Calu3 (cell line): ENCODE data around the gene RNASEH2C. TPM values are rescaled to one million over a fixed set of nuclear protein-coding genes. Genes with fewer than 3 reads are reported as not detected.
A peak's percentile ranks its signal among the peaks of the same experiment; 100 is the strongest.

ENCODE experiments used
- BruUV-seq: library from RNA; stranded (reverse); fragments of 400-500 nt; replicated peaks from 2 replicates; lab custom pipeline; 2021; lab: Mats Ljungman, UMichigan
- CTCF ChIA-PET: fragments of 300-600 bp; sonication (Branson Sonifier 250); formaldehyde crosslinking; loops from one replicate; lab custom pipeline; 2022; ENCODE audit warnings: antibody characterized with exemption; lab: Charles Lee
- DNase-seq: peaks from one replicate; pipeline ENCODE4 v3.0.0; 2022
- H3K27ac Mint-ChIP-seq: one replicate; pipeline ENCODE4 v1.8.0; 2022; ENCODE audit warnings: mixed read lengths; ENCODE audit not compliant: unreplicated experiment
- H3K27me3 Mint-ChIP-seq: one replicate; pipeline ENCODE4 v1.8.0; 2022; ENCODE audit warnings: mixed read lengths; ENCODE audit not compliant: unreplicated experiment
- H3K36me3 Mint-ChIP-seq: one replicate; pipeline ENCODE4 v1.8.0; 2022; ENCODE audit warnings: mild to moderate bottlenecking, moderate library complexity, mixed read lengths; ENCODE audit not compliant: insufficient read depth, unreplicated experiment
- H3K4me1 Mint-ChIP-seq: one replicate; pipeline ENCODE4 v1.8.0; 2022; ENCODE audit warnings: mild to moderate bottlenecking, low read depth, mixed read lengths; ENCODE audit not compliant: unreplicated experiment
- H3K4me3 Mint-ChIP-seq: one replicate; pipeline ENCODE4 v1.8.0; 2022; ENCODE audit warnings: mild to moderate bottlenecking, low read depth, moderate library complexity, mixed read lengths; ENCODE audit not compliant: unreplicated experiment
- H3K9me3 Mint-ChIP-seq: one replicate; pipeline ENCODE4 v1.8.0; 2022; ENCODE audit warnings: low read depth, mixed read lengths; ENCODE audit not compliant: unreplicated experiment
- CTCF ChIP-seq: fragments of 200-600 bp; IDR thresholded peaks from one replicate; pipeline ENCODE4 v1.8.0; 2022; ENCODE audit warnings: antibody characterized with exemption; ENCODE audit not compliant: unreplicated experiment
- intact Hi-C: fragments of 100-400 bp; cut with micrococcal nuclease; formaldehyde crosslinking; loops from one replicate; pipeline ENCODE4 v1.10.0; 2022; ENCODE audit not compliant: unreplicated experiment
- total RNA-seq: library from RNA; stranded (reverse); gene quantifications from 2 replicates; pipeline ENCODE4 v1.2.3, GENCODE V29; 2022

The RNASEH2C gene
- total RNA-seq, 1 experiment from 2014 or later, result 28.2 TPM

GRCh38 chr11:65718964-65719492 lies 1.6 kb downstream of the RNASEH2C start:
- no TSS peak for BruUV-seq
- no peak for TF ChIP-seq CTCF
- Mint-ChIP-seq H3K4me3 (peak overlapping the region; percentile 76), H3K27ac (peak overlapping the region; percentile 67), H3K27me3 (no peaks in the 10 kb centered on the region), H3K36me3 (peaks cover 57% of the 10 kb centered on the region), H3K9me3 (no peaks in the 10 kb centered on the region), H3K4me1 (peaks cover 11% of the 10 kb centered on the region)
- intact Hi-C loops, result no loop called here
- CTCF ChIA-PET, result no interaction called here
- no peak for DNase-seq

- no TSS peak for BruUV-seq
- Mint-ChIP-seq H3K4me3 (peak overlapping the region; percentile 76), H3K36me3 (peaks cover 62% of the 10 kb centered on the region), H3K27me3 (no peaks in the 10 kb centered on the region), H3K9me3 (no peaks in the 10 kb centered on the region), H3K4me1 (peaks cover 15% of the 10 kb centered on the region), H3K27ac (peak overlapping the region; percentile 67)
- DNase-seq, result no peak
- no peak for TF ChIP-seq CTCF
- intact Hi-C loops, result no loop called here
- CTCF ChIA-PET, result no interaction called here
Observed at GRCh38 chr11:65718531-65718930, 2.1 kb downstream of the RNASEH2C start.

- no peak for TF ChIP-seq CTCF
- no TSS peak for BruUV-seq
- Mint-ChIP-seq H3K4me3 (no peak overlapping the region), H3K27ac (no peak overlapping the region), H3K4me1 (peaks cover 18% of the 10 kb centered on the region), H3K27me3 (no peaks in the 10 kb centered on the region), H3K9me3 (no peaks in the 10 kb centered on the region), H3K36me3 (peaks cover 68% of the 10 kb centered on the region)
- CTCF ChIA-PET, result no interaction called here
- no peak for DNase-seq
- intact Hi-C loops, result no loop called here
Observed at GRCh38 chr11:65717906-65718305, 2.7 kb downstream of the RNASEH2C start.

GRCh38 chr11:65716774-65717405 lies 3.7 kb downstream of the RNASEH2C start:
- CTCF ChIA-PET, result no interaction called here
- BruUV-seq, result no TSS peak
- H3K4me1 Mint-ChIP-seq, result peaks cover 18% of the 10 kb centered on the region
- intact Hi-C loops, result no loop called here
- TF ChIP-seq CTCF, result no peak
- DNase-seq, result no peak
- no peak overlapping the region for H3K4me3 Mint-ChIP-seq
- no peaks in the 10 kb centered on the region for H3K27me3 Mint-ChIP-seq
- H3K27ac Mint-ChIP-seq, result no peak overlapping the region
- H3K9me3 Mint-ChIP-seq, result no peaks in the 10 kb centered on the region
- peaks cover 78% of the 10 kb centered on the region for H3K36me3 Mint-ChIP-seq
